A549 treated with CpdA at 1 μM for 4 hours (cell line): ENCODE measurements around the gene SLC29A4. TPM values are rescaled to one million over a fixed set of nuclear protein-coding genes. Genes with fewer than 3 reads are reported as not detected.

ENCODE experiments used
- total RNA-seq: library from RNA; stranded (reverse); fragments of 200-300 nt; extraction: Qiagen RNA extraction; gene quantifications from 5 replicates; pipeline ENCODE4 v1.2.3, GENCODE V29; 2022; ENCODE audit warnings: low read depth

Gene SLC29A4
- 10.0 to 14.9 TPM (median 13.3 TPM) in 5 replicates for total RNA-seq

GRCh38 chr7:5282543-5283316 is at the start of gene SLC29A4:
TSS of gene SLC29A4 (plus strand) at chr7:5282943. CDS start at chr7:5287817, 4,874 bp downstream.

Other genes with a start within 250 kb of the SLC29A4 start
- 5.4 to 7.6 TPM (median 5.7 TPM) in 5 replicates for gene RBAK, start 237.1 kb upstream of the SLC29A4 start, total RNA-seq
- gene WIPI2, start 92.7 kb upstream of the SLC29A4 start, total RNA-seq: 49.3 to 59.0 TPM (median 56.5 TPM) in 5 replicates
- 35.0 to 47.7 TPM (median 43.9 TPM) in 5 replicates for gene TNRC18, start 140.9 kb downstream of the SLC29A4 start, total RNA-seq
- 10.0 to 11.9 TPM (median 10.7 TPM) in 5 replicates for gene FBXL18, start 230.9 kb downstream of the SLC29A4 start, total RNA-seq
- gene ACTB, start 247.7 kb downstream of the SLC29A4 start, total RNA-seq: 3,556 to 4,041 TPM (median 3,740 TPM) in 5 replicates